Liver (tissue), 3 donors: ENCODE results near the gene TFDP2.

Source experiments
- GABPA ChIP-seq, 2 donors: IDR thresholded peaks in 1 of 2; conservative IDR thresholded peaks in 1 of 2; 2 replicates each; pipeline ENCODE4 v1.6.1; 2016; ENCODE audit warnings: antibody characterized with exemption in 2 of 2, mild to moderate bottlenecking in 1 of 2, moderate library complexity in 1 of 2
- JUND ChIP-seq, 2 donors: IDR thresholded peaks; 2 replicates each; pipeline ENCODE4 v1.6.1; 2016; ENCODE audit warnings: antibody characterized with exemption in 2 of 2
- NR2F2 ChIP-seq: IDR thresholded peaks from 2 replicates; pipeline ENCODE4 v1.6.1; 2016; ENCODE audit warnings: antibody characterized with exemption
- TAF1 ChIP-seq: conservative IDR thresholded peaks from 2 replicates; pipeline ENCODE4 v1.6.1; 2016; ENCODE audit warnings: antibody characterized with exemption, mild to moderate bottlenecking
- YY1 ChIP-seq: IDR thresholded peaks from 2 replicates; pipeline ENCODE4 v1.6.1; 2016; ENCODE audit warnings: antibody characterized with exemption, mild to moderate bottlenecking
- TF ChIP-seq, protein P1 (sequence below): fragments of 150-350 bp; IDR thresholded peaks from 2 replicates; pipeline ENCODE4 v1.5.1; 2017; ENCODE audit warnings: improper control_type of control experiment, low read depth, low read length; ENCODE audit not compliant: missing input control
- TF ChIP-seq, protein P2 (sequence below): IDR thresholded peaks from 2 replicates; pipeline ENCODE4 v1.6.1; 2016; ENCODE audit warnings: antibody characterized with exemption
- TF ChIP-seq, protein P3 (sequence below): IDR thresholded peaks from 2 replicates; pipeline ENCODE4 v1.6.1; 2016; ENCODE audit warnings: antibody characterized with exemption
- TF ChIP-seq, protein P4 (sequence below): IDR thresholded peaks from 2 replicates; pipeline ENCODE4 v1.6.1; 2016; ENCODE audit warnings: antibody characterized with exemption
- donor health status: healthy.
- donor health status: healthy.

DNA sequence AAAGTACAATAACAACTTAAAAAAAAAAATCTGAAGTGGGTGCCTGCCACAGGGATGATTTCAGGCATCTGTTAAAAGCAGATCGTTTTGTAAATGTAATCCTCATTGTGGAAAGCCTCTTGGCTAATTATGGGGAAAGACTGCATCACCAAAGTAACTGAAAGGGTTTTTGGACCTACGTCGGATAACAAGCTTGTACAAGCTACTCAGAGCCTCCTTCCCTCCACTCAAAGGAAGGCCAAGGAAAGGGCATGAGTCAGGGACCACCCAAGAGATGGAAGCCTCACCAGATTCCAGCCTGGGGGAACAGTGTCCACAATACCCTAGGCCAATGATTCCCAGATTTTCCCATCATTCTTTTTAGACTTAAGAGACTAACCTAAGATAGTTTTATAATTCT, 188.6 kb downstream of the TFDP2 start:
- TF ChIP-seq, protein P1, sequence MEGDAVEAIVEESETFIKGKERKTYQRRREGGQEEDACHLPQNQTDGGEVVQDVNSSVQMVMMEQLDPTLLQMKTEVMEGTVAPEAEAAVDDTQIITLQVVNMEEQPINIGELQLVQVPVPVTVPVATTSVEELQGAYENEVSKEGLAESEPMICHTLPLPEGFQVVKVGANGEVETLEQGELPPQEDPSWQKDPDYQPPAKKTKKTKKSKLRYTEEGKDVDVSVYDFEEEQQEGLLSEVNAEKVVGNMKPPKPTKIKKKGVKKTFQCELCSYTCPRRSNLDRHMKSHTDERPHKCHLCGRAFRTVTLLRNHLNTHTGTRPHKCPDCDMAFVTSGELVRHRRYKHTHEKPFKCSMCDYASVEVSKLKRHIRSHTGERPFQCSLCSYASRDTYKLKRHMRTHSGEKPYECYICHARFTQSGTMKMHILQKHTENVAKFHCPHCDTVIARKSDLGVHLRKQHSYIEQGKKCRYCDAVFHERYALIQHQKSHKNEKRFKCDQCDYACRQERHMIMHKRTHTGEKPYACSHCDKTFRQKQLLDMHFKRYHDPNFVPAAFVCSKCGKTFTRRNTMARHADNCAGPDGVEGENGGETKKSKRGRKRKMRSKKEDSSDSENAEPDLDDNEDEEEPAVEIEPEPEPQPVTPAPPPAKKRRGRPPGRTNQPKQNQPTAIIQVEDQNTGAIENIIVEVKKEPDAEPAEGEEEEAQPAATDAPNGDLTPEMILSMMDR = no peak
- TF ChIP-seq JUND (IDR thresholded peaks at IDR 0.05) (no peak), TAF1 (no peak), GABPA (IDR thresholded peaks at IDR 0.05 in 1 of 2, conservative IDR thresholded peaks at IDR 0.05 in 1 of 2) (no peak), YY1 (no peak), NR2F2 (no peak)
- TF ChIP-seq, protein P2, sequence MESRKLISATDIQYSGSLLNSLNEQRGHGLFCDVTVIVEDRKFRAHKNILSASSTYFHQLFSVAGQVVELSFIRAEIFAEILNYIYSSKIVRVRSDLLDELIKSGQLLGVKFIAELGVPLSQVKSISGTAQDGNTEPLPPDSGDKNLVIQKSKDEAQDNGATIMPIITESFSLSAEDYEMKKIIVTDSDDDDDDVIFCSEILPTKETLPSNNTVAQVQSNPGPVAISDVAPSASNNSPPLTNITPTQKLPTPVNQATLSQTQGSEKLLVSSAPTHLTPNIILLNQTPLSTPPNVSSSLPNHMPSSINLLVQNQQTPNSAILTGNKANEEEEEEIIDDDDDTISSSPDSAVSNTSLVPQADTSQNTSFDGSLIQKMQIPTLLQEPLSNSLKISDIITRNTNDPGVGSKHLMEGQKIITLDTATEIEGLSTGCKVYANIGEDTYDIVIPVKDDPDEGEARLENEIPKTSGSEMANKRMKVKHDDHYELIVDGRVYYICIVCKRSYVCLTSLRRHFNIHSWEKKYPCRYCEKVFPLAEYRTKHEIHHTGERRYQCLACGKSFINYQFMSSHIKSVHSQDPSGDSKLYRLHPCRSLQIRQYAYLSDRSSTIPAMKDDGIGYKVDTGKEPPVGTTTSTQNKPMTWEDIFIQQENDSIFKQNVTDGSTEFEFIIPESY = no peak
- TF ChIP-seq, protein P3, sequence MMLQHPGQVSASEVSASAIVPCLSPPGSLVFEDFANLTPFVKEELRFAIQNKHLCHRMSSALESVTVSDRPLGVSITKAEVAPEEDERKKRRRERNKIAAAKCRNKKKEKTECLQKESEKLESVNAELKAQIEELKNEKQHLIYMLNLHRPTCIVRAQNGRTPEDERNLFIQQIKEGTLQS = no peak
- TF ChIP-seq, protein P4, sequence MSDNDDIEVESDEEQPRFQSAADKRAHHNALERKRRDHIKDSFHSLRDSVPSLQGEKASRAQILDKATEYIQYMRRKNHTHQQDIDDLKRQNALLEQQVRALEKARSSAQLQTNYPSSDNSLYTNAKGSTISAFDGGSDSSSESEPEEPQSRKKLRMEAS = no peak
